Activated CD4-positive, alpha-beta T cell treated with anti-CD3 and anti-CD28 coated beads, Interleukin-2, amount 10 ng/mL, durations not matched to agents 24 days and 14 days (primary cell): ENCODE results near the gene ALOXE3. TPM values are rescaled to one million over a fixed set of nuclear protein-coding genes. Genes with fewer than 3 reads are reported as not detected.

Source experiments
- DNase-seq: peaks from one replicate; pipeline ENCODE4 v3.0.0; 2022
- H3K27ac Mint-ChIP-seq: one replicate; pipeline ENCODE4 v1.8.0; 2022; ENCODE audit warnings: mild to moderate bottlenecking, mixed read lengths
- H3K27me3 Mint-ChIP-seq: one replicate; pipeline ENCODE4 v1.8.0; 2022; ENCODE audit warnings: mixed read lengths
- H3K36me3 Mint-ChIP-seq: one replicate; pipeline ENCODE4 v1.8.0; 2022; ENCODE audit warnings: low read depth, mild to moderate bottlenecking, mixed read lengths
- H3K4me1 Mint-ChIP-seq: one replicate; pipeline ENCODE4 v1.8.0; 2021; ENCODE audit warnings: mixed read lengths
- H3K4me3 Mint-ChIP-seq: one replicate; pipeline ENCODE4 v1.8.0; 2022; ENCODE audit warnings: mild to moderate bottlenecking, moderate library complexity, mixed read lengths
- H3K9me3 Mint-ChIP-seq: one replicate; pipeline ENCODE4 v1.8.0; 2021; ENCODE audit warnings: mixed read lengths
- intact Hi-C: fragments of 100-400 bp; cut with micrococcal nuclease; formaldehyde crosslinking; loops from one replicate; pipeline ENCODE4 v1.15.1; 2023
- total RNA-seq: library from RNA; stranded (reverse); gene quantifications from 2 replicates; pipeline ENCODE4 v1.2.3, GENCODE V29; 2022

ALOXE3 gene
- total RNA-seq, 1 donor from 2014 or later = not detected

GRCh38 chr17:8076502-8077266 is 41.6 kb downstream of the ALOXE3 start:
- Mint-ChIP-seq H3K36me3 (peaks cover under 1% of the 10 kb centered on the region), H3K27me3 (peaks cover 43% of the 10 kb centered on the region), H3K27ac (no peak overlapping the region), H3K4me3 (no peak overlapping the region), H3K9me3 (no peaks in the 10 kb centered on the region), H3K4me1 (peaks cover 27% of the 10 kb centered on the region)
- intact Hi-C loops = no loop called here
- no peak for DNase-seq

- Mint-ChIP-seq H3K9me3 (no peaks in the 10 kb centered on the region), H3K4me3 (no peak overlapping the region), H3K36me3 (no peaks in the 10 kb centered on the region), H3K27ac (no peak overlapping the region), H3K27me3 (peaks cover 51% of the 10 kb centered on the region), H3K4me1 (peaks cover 25% of the 10 kb centered on the region)
- DNase-seq = no peak
- intact Hi-C loops = no loop called here
These were observed 42.6 kb downstream of the ALOXE3 start for GRCh38 chr17:8075574-8076342.

- no peaks in the 10 kb centered on the region for H3K36me3 Mint-ChIP-seq
- no peak overlapping the region for H3K27ac Mint-ChIP-seq
- peaks cover 23% of the 10 kb centered on the region for H3K4me1 Mint-ChIP-seq
- no peak overlapping the region for H3K4me3 Mint-ChIP-seq
- no peak for DNase-seq
- intact Hi-C loops = no loop called here
- H3K27me3 Mint-ChIP-seq = peaks cover 55% of the 10 kb centered on the region
- H3K9me3 Mint-ChIP-seq = no peaks in the 10 kb centered on the region
These were observed 43.2 kb downstream of the ALOXE3 start for GRCh38 chr17:8075081-8075480.

GRCh38 chr17:8074554-8074953 is 43.8 kb downstream of the ALOXE3 start:
- Mint-ChIP-seq H3K27ac (no peak overlapping the region), H3K4me3 (peak overlapping the region; percentile 6), H3K36me3 (no peaks in the 10 kb centered on the region), H3K9me3 (no peaks in the 10 kb centered on the region), H3K4me1 (peaks cover 20% of the 10 kb centered on the region), H3K27me3 (peaks cover 57% of the 10 kb centered on the region)
- DNase-seq = no peak
- intact Hi-C loops = no loop called here

GRCh38 chr17:8073627-8074484 is 44.5 kb downstream of the ALOXE3 start:
- DNase-seq = peak; percentile 95
- Mint-ChIP-seq H3K9me3 (no peaks in the 10 kb centered on the region), H3K4me3 (peak overlapping the region; percentile 73), H3K27ac (no peak overlapping the region), H3K36me3 (no peaks in the 10 kb centered on the region), H3K4me1 (peaks cover 18% of the 10 kb centered on the region), H3K27me3 (peaks cover 58% of the 10 kb centered on the region)
- intact Hi-C loops = loop anchor here (1.0 to 2.0 kb wide), 2 partner anchors 17 to 45 kb away; partner anchors contain the start of gene ALOXE3

- intact Hi-C loops = loop anchor here (1.0 to 2.0 kb wide), 2 partner anchors 16 to 46 kb away; partner anchors contain the start of gene ALOXE3
- H3K4me3 Mint-ChIP-seq = peak overlapping the region; percentile 73
These were observed 45.4 kb downstream of the ALOXE3 start for GRCh38 chr17:8072729-8073461.

GRCh38 chr17:8072341-8072728 is 46.0 kb downstream of the ALOXE3 start:
- peak overlapping the region; percentile 3 for H3K27ac Mint-ChIP-seq
- peak; percentile 67 for DNase-seq
- H3K4me1 Mint-ChIP-seq = peaks cover 18% of the 10 kb centered on the region
- peaks cover 57% of the 10 kb centered on the region for H3K27me3 Mint-ChIP-seq
- intact Hi-C loops = loop anchor here (2.0 kb wide), 1 partner anchor 46 kb away; the partner anchor contains the start of gene ALOXE3
- no peaks in the 10 kb centered on the region for H3K9me3 Mint-ChIP-seq
- no peaks in the 10 kb centered on the region for H3K36me3 Mint-ChIP-seq
- H3K4me3 Mint-ChIP-seq = peak overlapping the region; percentile 73

More at GRCh38 chr17:8072729-8073461, 45.4 kb downstream of the ALOXE3 start:
- Mint-ChIP-seq H3K4me1 (peaks cover 18% of the 10 kb centered on the region), H3K27ac (peak overlapping the region; percentile 51), H3K27me3 (peaks cover 58% of the 10 kb centered on the region), H3K9me3 (no peaks in the 10 kb centered on the region), H3K36me3 (no peaks in the 10 kb centered on the region)
- DNase-seq = peak; percentile 79

GRCh38 chr17:8071496-8071895 is 46.8 kb downstream of the ALOXE3 start:
- H3K36me3 Mint-ChIP-seq = no peaks in the 10 kb centered on the region
- intact Hi-C loops = no loop called here
- H3K9me3 Mint-ChIP-seq = no peaks in the 10 kb centered on the region
- no peak overlapping the region for H3K27ac Mint-ChIP-seq
- DNase-seq = no peak
- no peak overlapping the region for H3K4me3 Mint-ChIP-seq
- H3K27me3 Mint-ChIP-seq = peaks cover 60% of the 10 kb centered on the region
- H3K4me1 Mint-ChIP-seq = peaks cover 18% of the 10 kb centered on the region

GRCh38 chr17:8069587-8069860 is 48.8 kb downstream of the ALOXE3 start:
- peaks cover 18% of the 10 kb centered on the region for H3K4me1 Mint-ChIP-seq
- no peaks in the 10 kb centered on the region for H3K9me3 Mint-ChIP-seq
- DNase-seq = no peak
- no peak overlapping the region for H3K4me3 Mint-ChIP-seq
- intact Hi-C loops = no loop called here
- H3K36me3 Mint-ChIP-seq = no peaks in the 10 kb centered on the region
- peaks cover 48% of the 10 kb centered on the region for H3K27me3 Mint-ChIP-seq
- no peak overlapping the region for H3K27ac Mint-ChIP-seq

- no peak for DNase-seq
- intact Hi-C loops = no loop called here
- Mint-ChIP-seq H3K36me3 (no peaks in the 10 kb centered on the region), H3K9me3 (no peaks in the 10 kb centered on the region), H3K4me1 (peaks cover 13% of the 10 kb centered on the region), H3K27me3 (peaks cover 46% of the 10 kb centered on the region), H3K4me3 (no peak overlapping the region), H3K27ac (no peak overlapping the region)
These were observed 49.4 kb downstream of the ALOXE3 start for GRCh38 chr17:8068736-8069586.

GRCh38 chr17:8067806-8068205 is 50.5 kb downstream of the ALOXE3 start:
- no peak overlapping the region for H3K4me3 Mint-ChIP-seq
- no peaks in the 10 kb centered on the region for H3K9me3 Mint-ChIP-seq
- intact Hi-C loops = no loop called here
- DNase-seq = no peak
- peaks cover 4% of the 10 kb centered on the region for H3K4me1 Mint-ChIP-seq
- H3K36me3 Mint-ChIP-seq = no peaks in the 10 kb centered on the region
- H3K27ac Mint-ChIP-seq = no peak overlapping the region
- H3K27me3 Mint-ChIP-seq = peaks cover 47% of the 10 kb centered on the region

GRCh38 chr17:8066841-8067775 is 51.2 kb downstream of the ALOXE3 start:
- no peak overlapping the region for H3K27ac Mint-ChIP-seq
- H3K4me3 Mint-ChIP-seq = no peak overlapping the region
- H3K27me3 Mint-ChIP-seq = peaks cover 48% of the 10 kb centered on the region

More at GRCh38 chr17:8066841-8067775, 51.2 kb downstream of the ALOXE3 start:
- Mint-ChIP-seq H3K9me3 (no peaks in the 10 kb centered on the region), H3K4me1 (peaks cover 3% of the 10 kb centered on the region), H3K36me3 (no peaks in the 10 kb centered on the region)
- intact Hi-C loops = no loop called here
- DNase-seq = peak; percentile 72
